Activated CD4-positive, alpha-beta memory T cell treated with anti-CD3 and anti-CD28 coated beads for 36 hours (primary cell): ENCODE results near the gene TXNRD3. TPM values are rescaled to one million over a fixed set of nuclear protein-coding genes. Genes with fewer than 3 reads are reported as not detected.

Source experiments
- CTCF ChIA-PET: fragments of 350-600 bp; sonication (Branson Sonifier 250); formaldehyde crosslinking; loops from one replicate; lab custom pipeline; 2021; ENCODE audit warnings: antibody characterized with exemption, inconsistent platforms; lab: Charles Lee
- POLR2A ChIA-PET: fragments of 350-600 bp; sonication (Branson Sonifier 250); formaldehyde crosslinking; loops from one replicate; lab custom pipeline; 2021; ENCODE audit warnings: antibody characterized with exemption; lab: Charles Lee
- DNase-seq: peaks from one replicate; pipeline ENCODE4 v3.0.0-alpha.2; 2020
- H3K27ac Mint-ChIP-seq: one replicate; pipeline ENCODE4 v1.8.0; 2021; ENCODE audit warnings: mixed read lengths
- H3K27me3 Mint-ChIP-seq: one replicate; pipeline ENCODE4 v1.8.0; 2021; ENCODE audit warnings: mixed read lengths
- H3K36me3 Mint-ChIP-seq: one replicate; pipeline ENCODE4 v1.8.0; 2021; ENCODE audit warnings: mixed read lengths
- H3K4me1 Mint-ChIP-seq: one replicate; pipeline ENCODE4 v1.8.0; 2021; ENCODE audit warnings: low read depth, mixed read lengths
- H3K4me3 Mint-ChIP-seq: one replicate; pipeline ENCODE4 v1.8.0; 2021; ENCODE audit warnings: mild to moderate bottlenecking, mixed read lengths
- H3K9me3 Mint-ChIP-seq: one replicate; pipeline ENCODE4 v1.8.0; 2021; ENCODE audit warnings: mixed read lengths
- intact Hi-C: fragments of 100-400 bp; cut with micrococcal nuclease; formaldehyde crosslinking; loops from one replicate; pipeline ENCODE4 v1.15.1; 2023
- total RNA-seq, 2 experiments: library from RNA; stranded (reverse); gene quantifications; one replicate each; pipeline ENCODE4 v1.2.3, GENCODE V29; 2021

The TXNRD3 gene
- total RNA-seq, 2 experiments from 2014 or later: 1.3 to 2.0 TPM

DNA sequence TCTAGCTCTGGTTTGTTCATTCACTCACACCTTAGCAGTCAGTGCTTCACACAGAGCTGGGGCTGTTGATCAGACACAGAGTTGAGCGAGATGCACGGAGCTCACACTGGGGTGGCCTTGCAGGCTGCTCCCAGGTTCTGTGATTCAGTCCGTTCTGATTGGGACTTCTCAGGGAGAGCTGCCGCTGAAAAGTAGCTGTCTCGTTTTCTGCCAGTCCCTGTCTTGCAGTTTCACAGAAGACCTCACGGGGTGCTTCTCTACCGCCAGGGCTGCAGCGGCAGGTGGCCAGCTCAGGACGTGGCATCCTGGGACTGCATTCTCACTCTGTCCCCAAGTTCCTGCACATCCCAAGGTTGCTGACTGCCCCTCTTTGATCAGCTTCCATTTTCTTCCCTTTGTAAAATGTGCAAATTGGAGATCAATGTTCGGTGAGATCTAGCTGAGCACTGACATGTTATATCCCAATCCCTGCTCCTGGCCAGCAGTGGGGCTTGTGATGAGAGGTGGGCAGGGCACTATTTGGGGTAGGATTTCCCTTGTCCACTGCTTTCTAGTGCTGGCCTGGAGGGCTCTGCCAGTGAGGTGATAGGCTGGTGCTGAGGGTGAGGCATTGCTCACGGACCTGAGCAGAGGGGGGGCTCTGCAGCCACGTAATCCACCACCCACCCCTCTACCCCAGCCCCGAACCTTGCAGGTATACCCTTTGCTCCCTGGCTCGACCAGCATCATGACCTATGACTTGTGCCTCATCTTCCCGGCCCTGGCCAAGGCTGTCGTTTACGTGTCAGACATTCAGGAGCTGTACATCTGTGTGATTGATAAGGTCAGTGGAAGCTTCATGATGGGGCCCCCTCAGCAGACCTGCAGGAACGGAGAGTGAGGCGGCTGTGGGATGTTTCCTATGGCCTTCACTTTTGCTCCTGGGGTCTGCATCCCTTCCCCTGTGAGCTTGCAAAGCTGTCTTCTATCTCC lies 5.3 kb upstream of the TXNRD3 start:
- no peak for DNase-seq
- Mint-ChIP-seq H3K36me3 (no peaks in the 10 kb centered on the region), H3K9me3 (no peaks in the 10 kb centered on the region), H3K27ac (no peak overlapping the region), H3K27me3 (peaks cover 18% of the 10 kb centered on the region), H3K4me1 (peaks cover under 1% of the 10 kb centered on the region), H3K4me3 (no peak overlapping the region)
- intact Hi-C loops: no loop called here
- ChIA-PET POLR2A (no interaction called here), CTCF (interaction anchor here (1.3 kb wide), 1 partner anchor 20 kb away, joined by 5 read pairs; no protein-coding TSS in a partner anchor)

- Mint-ChIP-seq H3K36me3 (no peaks in the 10 kb centered on the region), H3K4me3 (no peak overlapping the region), H3K4me1 (peaks cover 6% of the 10 kb centered on the region), H3K9me3 (no peaks in the 10 kb centered on the region), H3K27ac (no peak overlapping the region), H3K27me3 (peaks cover 22% of the 10 kb centered on the region)
- POLR2A ChIA-PET: no interaction called here
- intact Hi-C loops: no loop called here
- no peak for DNase-seq
- CTCF ChIA-PET: interaction anchor here (0.6 to 1.3 kb wide), 2 partner anchors 21 to 136 kb away, joined by 3 to 5 read pairs; no protein-coding TSS in a partner anchor
Measured at GRCh38 chr3:126658584-126658983, 3.7 kb upstream of the TXNRD3 start.

DNA sequence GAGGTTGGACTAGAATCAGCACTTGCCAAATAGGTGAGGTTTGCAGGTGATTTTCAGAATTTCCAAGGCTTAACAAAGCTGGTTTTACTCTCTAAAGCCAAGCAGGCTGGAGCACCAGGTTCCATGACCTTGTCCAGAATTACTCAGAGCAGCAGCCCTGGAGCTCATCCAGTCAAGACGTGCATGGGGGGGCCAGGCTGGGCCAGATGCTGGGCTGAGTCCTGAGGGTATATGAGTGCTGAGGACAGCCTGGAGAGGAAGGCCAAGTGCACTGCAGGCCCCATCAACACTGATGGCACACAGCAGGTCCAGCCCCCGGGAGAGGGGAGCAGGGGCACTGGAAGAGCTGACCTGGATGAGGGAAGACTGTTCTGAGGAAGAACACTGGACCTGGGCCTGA lies 3.0 kb upstream of the TXNRD3 start:
- ChIA-PET CTCF (no interaction called here), POLR2A (no interaction called here)
- H3K27me3 Mint-ChIP-seq: peaks cover 21% of the 10 kb centered on the region
- H3K4me3 Mint-ChIP-seq: no peak overlapping the region
- H3K4me1 Mint-ChIP-seq: peaks cover 6% of the 10 kb centered on the region
- no peak for DNase-seq
- no peak overlapping the region for H3K27ac Mint-ChIP-seq
- H3K36me3 Mint-ChIP-seq: no peaks in the 10 kb centered on the region
- intact Hi-C loops: no loop called here
- H3K9me3 Mint-ChIP-seq: no peaks in the 10 kb centered on the region

DNA sequence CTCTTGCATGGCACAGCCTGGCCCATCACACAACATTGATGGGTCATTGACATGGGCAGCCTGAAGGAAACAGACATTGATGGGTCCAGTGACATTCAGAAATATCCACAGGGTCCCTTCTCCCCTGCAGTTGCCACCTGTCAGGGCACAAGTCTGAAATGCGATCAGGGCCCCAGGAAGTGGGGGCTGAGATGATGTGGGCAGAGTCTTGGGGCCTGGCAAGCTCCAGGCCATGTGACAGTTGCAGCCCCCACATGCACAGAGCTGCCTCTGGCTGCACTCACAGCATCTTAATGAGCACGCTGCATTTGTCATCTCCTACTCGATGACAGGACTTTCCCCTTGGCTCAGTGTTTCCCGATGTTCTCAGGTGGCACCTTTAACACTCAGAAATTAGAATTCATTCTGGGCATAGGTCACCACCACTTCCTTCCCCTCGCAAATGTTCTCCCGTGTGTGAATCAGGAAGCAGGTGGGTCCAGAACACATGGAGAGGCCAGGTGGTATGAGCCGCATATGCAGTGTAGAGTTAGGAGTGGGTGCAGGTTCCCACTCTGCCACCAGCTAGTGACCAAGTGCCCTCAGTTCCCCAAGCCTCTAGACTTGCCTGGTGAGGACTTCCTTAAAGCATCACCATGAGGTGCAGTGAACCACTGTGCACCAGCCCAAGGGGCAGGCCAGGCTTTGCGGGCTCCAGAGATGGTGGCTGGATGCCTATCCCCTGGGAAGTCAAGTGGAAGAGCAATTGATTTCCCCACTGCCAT lies 1.6 kb upstream of the TXNRD3 start:
- no peak for DNase-seq
- intact Hi-C loops: no loop called here
- CTCF ChIA-PET: no interaction called here
- POLR2A ChIA-PET: no interaction called here
- Mint-ChIP-seq H3K36me3 (no peaks in the 10 kb centered on the region), H3K27ac (no peak overlapping the region), H3K4me1 (peaks cover 6% of the 10 kb centered on the region), H3K27me3 (peaks cover 20% of the 10 kb centered on the region), H3K4me3 (no peak overlapping the region), H3K9me3 (no peaks in the 10 kb centered on the region)

DNA sequence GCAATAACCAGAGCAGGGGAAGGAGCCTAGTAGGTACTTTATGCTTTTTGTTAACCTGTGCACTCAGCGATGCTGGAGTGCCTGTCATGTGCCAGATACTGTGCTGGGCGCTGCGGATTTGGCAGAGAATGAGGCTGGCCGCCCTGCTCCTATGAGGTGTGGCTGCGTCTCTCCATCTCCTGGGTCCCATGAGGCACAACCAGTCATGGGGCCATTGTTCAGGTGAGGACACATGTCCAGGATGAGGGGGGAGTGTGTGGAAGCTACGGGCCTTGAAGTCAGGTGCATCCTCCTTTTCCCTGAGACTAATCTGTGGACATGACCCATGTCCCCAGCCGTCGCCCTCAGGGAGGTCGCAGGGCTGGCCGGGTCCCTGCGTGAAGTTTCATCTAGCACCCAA lies 963 bp upstream of the TXNRD3 start:
- Mint-ChIP-seq H3K27me3 (peaks cover 18% of the 10 kb centered on the region), H3K27ac (no peak overlapping the region), H3K9me3 (no peaks in the 10 kb centered on the region), H3K4me3 (no peak overlapping the region), H3K4me1 (peaks cover 6% of the 10 kb centered on the region), H3K36me3 (no peaks in the 10 kb centered on the region)
- ChIA-PET CTCF (no interaction called here), POLR2A (no interaction called here)
- intact Hi-C loops: no loop called here
- no peak for DNase-seq

DNA sequence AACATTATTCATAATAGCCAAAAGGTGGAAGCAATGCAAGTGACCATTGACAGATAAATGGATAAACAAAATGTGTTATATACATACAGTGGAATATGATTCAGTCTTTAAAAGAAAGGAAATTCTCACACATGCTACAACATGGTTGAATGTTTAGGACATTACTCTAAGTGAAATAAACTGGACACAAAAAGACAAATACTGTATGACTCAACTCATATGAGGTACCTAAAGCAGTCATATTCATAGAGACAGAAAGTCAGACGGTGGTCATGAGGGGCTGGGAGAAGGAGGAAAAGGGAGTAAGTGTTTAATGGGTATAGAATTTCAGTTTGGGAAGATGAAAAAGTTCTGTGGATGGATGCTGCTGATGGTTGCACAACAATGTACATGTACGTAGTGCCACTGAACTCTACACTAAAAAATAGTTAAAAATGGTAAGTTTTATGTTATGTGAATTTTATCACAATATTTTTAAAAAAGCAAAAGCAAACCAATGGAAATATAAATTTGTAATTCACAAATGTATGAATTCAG lies 5.3 kb downstream of the TXNRD3 start:
- Mint-ChIP-seq H3K4me3 (no peak overlapping the region), H3K27ac (no peak overlapping the region), H3K9me3 (no peaks in the 10 kb centered on the region), H3K4me1 (peaks cover 3% of the 10 kb centered on the region), H3K27me3 (peaks cover 26% of the 10 kb centered on the region), H3K36me3 (no peaks in the 10 kb centered on the region)
- ChIA-PET CTCF (no interaction called here), POLR2A (no interaction called here)
- intact Hi-C loops: no loop called here
- no peak for DNase-seq

GRCh38 chr3:126646674-126647073 lies 8.2 kb downstream of the TXNRD3 start:
- Mint-ChIP-seq H3K27ac (no peak overlapping the region), H3K27me3 (peaks cover 16% of the 10 kb centered on the region)
- CTCF ChIA-PET: no interaction called here

DNA sequence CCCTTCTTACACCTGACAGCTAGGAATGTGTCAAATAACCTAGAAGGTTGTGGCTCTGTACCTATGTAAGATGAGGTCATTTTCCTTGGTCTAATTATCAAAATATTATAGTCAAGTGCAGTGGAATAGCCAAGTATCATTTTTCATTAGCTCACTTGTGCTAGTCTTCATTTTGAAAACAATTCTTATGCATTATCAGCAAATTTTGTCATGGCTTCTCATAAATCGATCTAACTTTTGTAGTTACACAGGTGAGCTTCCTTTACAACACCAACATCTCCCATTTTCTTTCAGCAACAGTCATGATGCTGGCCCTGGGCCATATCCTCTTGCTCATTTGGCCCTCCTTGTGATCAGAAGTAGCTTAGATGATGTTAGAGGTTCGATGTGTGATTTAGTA lies 10.3 kb downstream of the TXNRD3 start:
- no peaks in the 10 kb centered on the region for H3K4me1 Mint-ChIP-seq
- H3K9me3 Mint-ChIP-seq: no peaks in the 10 kb centered on the region
- intact Hi-C loops: no loop called here
- CTCF ChIA-PET: no interaction called here
- POLR2A ChIA-PET: no interaction called here
- peaks cover 3% of the 10 kb centered on the region for H3K36me3 Mint-ChIP-seq
- peaks cover 16% of the 10 kb centered on the region for H3K27me3 Mint-ChIP-seq
- no peak overlapping the region for H3K27ac Mint-ChIP-seq
- no peak overlapping the region for H3K4me3 Mint-ChIP-seq
- DNase-seq: no peak

More at GRCh38 chr3:126646674-126647073, 8.2 kb downstream of the TXNRD3 start:
- Mint-ChIP-seq H3K9me3 (no peaks in the 10 kb centered on the region), H3K4me3 (no peak overlapping the region), H3K36me3 (peaks cover 3% of the 10 kb centered on the region), H3K4me1 (no peaks in the 10 kb centered on the region)
- intact Hi-C loops: no loop called here
- no peak for DNase-seq
- POLR2A ChIA-PET: no interaction called here

GRCh38 chr3:126638790-126639189 lies 16.1 kb downstream of the TXNRD3 start:
- no peak overlapping the region for H3K27ac Mint-ChIP-seq
- CTCF ChIA-PET: no interaction called here

DNA sequence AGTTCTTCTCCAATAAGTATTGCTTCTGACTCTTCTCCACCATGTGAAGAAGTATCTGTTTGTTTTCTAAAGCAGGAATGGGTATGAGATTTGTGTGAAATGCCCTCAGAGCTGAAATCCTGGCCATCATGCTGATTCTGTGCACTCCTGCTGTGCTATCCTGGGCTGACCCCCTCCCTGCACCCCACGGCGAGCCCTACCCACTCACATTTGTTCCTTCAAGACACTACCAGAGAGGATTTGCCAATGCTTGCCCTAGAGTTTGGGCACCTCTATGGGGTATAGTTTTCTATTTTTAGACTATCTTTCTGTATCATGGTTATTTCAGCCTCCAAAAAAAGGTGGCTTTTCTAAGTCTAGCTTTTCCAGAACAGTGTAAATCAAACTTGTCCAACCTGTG lies 18.5 kb downstream of the TXNRD3 start:
- H3K4me3 Mint-ChIP-seq: no peak overlapping the region
- H3K4me1 Mint-ChIP-seq: no peaks in the 10 kb centered on the region
- H3K27me3 Mint-ChIP-seq: peaks cover 6% of the 10 kb centered on the region
- no peaks in the 10 kb centered on the region for H3K9me3 Mint-ChIP-seq
- DNase-seq: no peak
- no peaks in the 10 kb centered on the region for H3K36me3 Mint-ChIP-seq
- ChIA-PET POLR2A (no interaction called here), CTCF (no interaction called here)
- intact Hi-C loops: no loop called here
- no peak overlapping the region for H3K27ac Mint-ChIP-seq

More at GRCh38 chr3:126638790-126639189, 16.1 kb downstream of the TXNRD3 start:
- no peak overlapping the region for H3K4me3 Mint-ChIP-seq
- no peaks in the 10 kb centered on the region for H3K36me3 Mint-ChIP-seq
- H3K9me3 Mint-ChIP-seq: no peaks in the 10 kb centered on the region
- no peak for DNase-seq
- POLR2A ChIA-PET: no interaction called here
- intact Hi-C loops: no loop called here
- H3K27me3 Mint-ChIP-seq: peaks cover 6% of the 10 kb centered on the region
- H3K4me1 Mint-ChIP-seq: no peaks in the 10 kb centered on the region

DNA sequence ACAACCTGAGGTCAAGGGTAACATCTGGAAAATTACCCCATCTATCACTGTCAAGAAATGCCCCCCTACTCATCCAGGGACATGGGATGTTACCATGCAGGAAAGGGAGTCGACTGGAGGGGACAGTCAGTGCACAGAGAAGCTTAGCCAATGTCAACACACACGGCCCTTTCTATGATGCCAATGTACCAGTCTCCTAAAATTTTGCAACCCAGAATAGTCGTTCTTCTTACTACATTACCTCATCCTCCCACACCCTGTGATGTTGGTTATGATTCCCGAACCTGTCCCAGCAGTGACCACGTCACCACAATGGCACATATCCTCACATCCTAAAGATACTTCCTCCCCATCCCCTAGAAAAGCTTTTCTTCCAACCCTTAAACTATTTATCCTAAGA lies 20.1 kb downstream of the TXNRD3 start:
- H3K4me3 Mint-ChIP-seq: no peak overlapping the region
- ChIA-PET POLR2A (interaction anchor here (0.6 kb wide), 1 partner anchor 1212 kb away, joined by 3 read pairs; no protein-coding TSS in a partner anchor), CTCF (no interaction called here)
- H3K27ac Mint-ChIP-seq: no peak overlapping the region
- no peaks in the 10 kb centered on the region for H3K27me3 Mint-ChIP-seq
- H3K9me3 Mint-ChIP-seq: no peaks in the 10 kb centered on the region
- H3K36me3 Mint-ChIP-seq: no peaks in the 10 kb centered on the region
- intact Hi-C loops: no loop called here
- no peak for DNase-seq
- H3K4me1 Mint-ChIP-seq: no peaks in the 10 kb centered on the region

DNA sequence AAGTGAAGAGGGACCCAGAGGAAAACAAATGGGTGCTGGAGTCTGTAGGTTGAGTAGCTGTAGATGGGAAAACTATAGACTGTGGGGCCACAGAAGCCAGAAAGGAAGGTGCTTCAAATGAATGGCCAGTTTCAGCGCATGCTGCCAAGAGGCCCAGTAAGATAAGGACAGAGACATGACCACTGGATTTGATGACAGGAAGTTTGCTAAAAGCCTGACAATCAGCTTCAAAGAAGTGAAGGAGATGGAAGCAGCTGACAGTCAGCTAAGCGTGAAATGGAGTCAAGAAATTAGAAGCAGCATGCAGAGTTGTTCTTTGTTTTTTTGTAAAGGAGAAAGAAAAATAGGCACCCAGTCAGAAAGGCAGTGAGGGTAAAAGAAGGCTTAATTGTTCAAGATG lies 24.9 kb downstream of the TXNRD3 start:
- H3K27me3 Mint-ChIP-seq: no peaks in the 10 kb centered on the region
- H3K36me3 Mint-ChIP-seq: no peaks in the 10 kb centered on the region
- no peak overlapping the region for H3K4me3 Mint-ChIP-seq
- intact Hi-C loops: no loop called here
- DNase-seq: no peak
- POLR2A ChIA-PET: no interaction called here
- H3K9me3 Mint-ChIP-seq: no peaks in the 10 kb centered on the region
- no peaks in the 10 kb centered on the region for H3K4me1 Mint-ChIP-seq
- H3K27ac Mint-ChIP-seq: no peak overlapping the region
- CTCF ChIA-PET: no interaction called here
